ENCODE results near the gene SPO11. TPM values are rescaled to one million over a fixed set of nuclear protein-coding genes. Genes with fewer than 3 reads are reported as not detected.

Gene SPO11
- polyA plus RNA-seq, 1 donor (not counting 4 experiments of a cell fraction or from before 2014, with no cell fraction given), result not detected

- dilution Hi-C loops (cut with MboI; ENCODE audit: extremely low pct_ligation_motif_present, low sequenced_read_pairs), result no loop called here
- Histone ChIP-seq H3K9me1 (ENCODE audit: control insufficient read depth, extremely low read depth, insufficient read depth, low read length) (no peaks in the 10 kb centered on the region), H3K4me3 (ENCODE audit: control insufficient read depth in 2 of 3, extremely low read depth in 1 of 3, insufficient read depth in 2 of 3, low read depth in 1 of 3, low read length in 3 of 3) (no peak overlapping the region), H4K20me1 (ENCODE audit: control insufficient read depth, extremely low read depth, insufficient read depth, low read length) (no peaks in the 10 kb centered on the region), H3K27ac (ENCODE audit: control insufficient read depth, insufficient read depth, low read length) (no peak overlapping the region), H3K9ac (ENCODE audit: control insufficient read depth, extremely low read depth, insufficient read depth, low read length) (no peak overlapping the region), H2AFZ (ENCODE audit: control insufficient read depth, low read length) (no peak overlapping the region), H3K27me3 (ENCODE audit: control insufficient read depth, extremely low read depth, insufficient read depth, low read length) (peaks cover 53% of the 10 kb centered on the region), H3K9me3 (ENCODE audit: control insufficient read depth, low read depth, low read length) (no peaks in the 10 kb centered on the region), H3K4me1 (ENCODE audit: control insufficient read depth, extremely low read depth, insufficient read depth, low read length) (no peaks in the 10 kb centered on the region), H3K79me2 (ENCODE audit: control insufficient read depth, insufficient read depth, low read length) (no peaks in the 10 kb centered on the region), H3K4me2 (ENCODE audit: control insufficient read depth, extremely low read depth, insufficient read depth, low read depth, low read length) (no peak overlapping the region), H3K36me3 (ENCODE audit: control insufficient read depth in 2 of 2, extremely low read depth in 1 of 2, insufficient read depth in 2 of 2, low read length in 2 of 2) (no peaks in the 10 kb centered on the region)
- FAIRE-seq (no peak), DNase-seq (ENCODE audit: low read depth, low spot score) (no peak)
- TF ChIP-seq CTCF (optimal IDR thresholded peaks at IDR 0.05 in 1 of 3, IDR thresholded peaks at IDR 0.05 in 1 of 3, conservative IDR thresholded peaks at IDR 0.05 in 1 of 3; ENCODE audit: extremely low read depth in 1 of 3, insufficient read depth in 2 of 3, low read length in 3 of 3) (no peak), EZH2 (IDR thresholded peaks at IDR 0.05; ENCODE audit: low read length) (no peak)
These were observed 37.0 kb upstream of the SPO11 start for GRCh38 chr20:57292611-57293010.

- no peak overlapping the region for H2AFZ ChIP-seq (ENCODE audit: control insufficient read depth, low read length)
- H3K27me3 ChIP-seq (ENCODE audit: control insufficient read depth, extremely low read depth, insufficient read depth, low read length), result peaks cover 39% of the 10 kb centered on the region
- no peaks in the 10 kb centered on the region for H3K9me3 ChIP-seq (ENCODE audit: control insufficient read depth, low read depth, low read length)
- H3K4me2 ChIP-seq (ENCODE audit: control insufficient read depth, extremely low read depth, insufficient read depth, low read depth, low read length), result no peak overlapping the region
- no peak overlapping the region for H3K27ac ChIP-seq (ENCODE audit: control insufficient read depth, insufficient read depth, low read length)
- no peaks in the 10 kb centered on the region for H4K20me1 ChIP-seq (ENCODE audit: control insufficient read depth, extremely low read depth, insufficient read depth, low read length)
- H3K4me3 ChIP-seq (ENCODE audit: control insufficient read depth in 2 of 3, extremely low read depth in 1 of 3, insufficient read depth in 2 of 3, low read depth in 1 of 3, low read length in 3 of 3), result no peak overlapping the region
- H3K79me2 ChIP-seq (ENCODE audit: control insufficient read depth, insufficient read depth, low read length), result no peaks in the 10 kb centered on the region
- H3K9ac ChIP-seq (ENCODE audit: control insufficient read depth, extremely low read depth, insufficient read depth, low read length), result no peak overlapping the region
- dilution Hi-C loops (cut with MboI; ENCODE audit: extremely low pct_ligation_motif_present, low sequenced_read_pairs), result no loop called here
- H3K4me1 ChIP-seq (ENCODE audit: control insufficient read depth, extremely low read depth, insufficient read depth, low read length), result no peaks in the 10 kb centered on the region
- no peaks in the 10 kb centered on the region for H3K9me1 ChIP-seq (ENCODE audit: control insufficient read depth, extremely low read depth, insufficient read depth, low read length)
- FAIRE-seq (no peak), DNase-seq (ENCODE audit: low read depth, low spot score) (no peak)
- no peaks in the 10 kb centered on the region for H3K36me3 ChIP-seq (ENCODE audit: control insufficient read depth in 2 of 2, extremely low read depth in 1 of 2, insufficient read depth in 2 of 2, low read length in 2 of 2)
- TF ChIP-seq CTCF (optimal IDR thresholded peaks at IDR 0.05 in 1 of 3, IDR thresholded peaks at IDR 0.05 in 1 of 3, conservative IDR thresholded peaks at IDR 0.05 in 1 of 3; ENCODE audit: extremely low read depth in 1 of 3, insufficient read depth in 2 of 3, low read length in 3 of 3) (no peak), EZH2 (IDR thresholded peaks at IDR 0.05; ENCODE audit: low read length) (no peak)
These were observed 35.6 kb upstream of the SPO11 start for GRCh38 chr20:57293995-57294394.
